ENCODE results near the gene SLAMF7. TPM values are rescaled to one million over a fixed set of nuclear protein-coding genes. Genes with fewer than 3 reads are reported as not detected.

SLAMF7 gene
- total and polyA plus RNA-seq, 2 of the 8 experiments (the other 6 are each of a cell fraction or from before 2014, with no cell fraction given) = not detected

Other genes with a start within 250 kb of the SLAMF7 start
- gene SLAMF6, start 216.0 kb upstream of the SLAMF7 start, total RNA-seq (2021; fragmentation: NEBNext Ultra II Directional; extraction: Animal tissue kit (Norgen Biotek cat#: 25700)) = not detected in 2 replicates
- gene SLAMF6, start 216.0 kb upstream of the SLAMF7 start, polyA plus RNA-seq (2011; rRNA removed) = not detected in 2 replicates
- gene CD84, start 159.8 kb upstream of the SLAMF7 start, total RNA-seq (2021; fragmentation: NEBNext Ultra II Directional; extraction: Animal tissue kit (Norgen Biotek cat#: 25700)) = not detected in 2 replicates
- gene CD84, start 159.8 kb upstream of the SLAMF7 start, polyA plus RNA-seq (2011; rRNA removed) = not detected in 2 replicates
- not detected in 2 replicates for gene SLAMF1, start 92.2 kb upstream of the SLAMF7 start, total RNA-seq (2021; fragmentation: NEBNext Ultra II Directional; extraction: Animal tissue kit (Norgen Biotek cat#: 25700))
- gene SLAMF1, start 92.2 kb upstream of the SLAMF7 start, polyA plus RNA-seq (2011; rRNA removed) = not detected in 2 replicates
- gene CD48, start 27.4 kb upstream of the SLAMF7 start, total RNA-seq (2021; fragmentation: NEBNext Ultra II Directional; extraction: Animal tissue kit (Norgen Biotek cat#: 25700)) = not detected in 2 replicates
- gene CD48, start 27.4 kb upstream of the SLAMF7 start, polyA plus RNA-seq (2011; rRNA removed) = 0.08 TPM in 1 of 2 replicates, not detected in the other
- not detected in 2 replicates for gene LY9, start 56.9 kb downstream of the SLAMF7 start, total RNA-seq (2021; fragmentation: NEBNext Ultra II Directional; extraction: Animal tissue kit (Norgen Biotek cat#: 25700))
- not detected in 2 replicates for gene LY9, start 56.9 kb downstream of the SLAMF7 start, polyA plus RNA-seq (2011; rRNA removed)
- gene CD244, start 123.6 kb downstream of the SLAMF7 start, total RNA-seq (2021; fragmentation: NEBNext Ultra II Directional; extraction: Animal tissue kit (Norgen Biotek cat#: 25700)) = not detected in 2 replicates
- gene CD244, start 123.6 kb downstream of the SLAMF7 start, polyA plus RNA-seq (2011; rRNA removed) = not detected in 2 replicates
- not detected in 2 replicates for gene ITLN1, start 145.9 kb downstream of the SLAMF7 start, total RNA-seq (2021; fragmentation: NEBNext Ultra II Directional; extraction: Animal tissue kit (Norgen Biotek cat#: 25700))
- not detected in 2 replicates for gene ITLN1, start 145.9 kb downstream of the SLAMF7 start, polyA plus RNA-seq (2011; rRNA removed)
- gene ITLN2, start 215.6 kb downstream of the SLAMF7 start, total RNA-seq (2021; fragmentation: NEBNext Ultra II Directional; extraction: Animal tissue kit (Norgen Biotek cat#: 25700)) = 4.7 and 5.6 TPM in 2 replicates
- gene ITLN2, start 215.6 kb downstream of the SLAMF7 start, polyA plus RNA-seq (2011; rRNA removed) = 6.3 and 6.8 TPM in 2 replicates

Data from H1 (cell line).